ENCODE results near the gene ALG3.
"Not testable (repeated sequence)": the region's sequence is repeated elsewhere in the genome, so short reads cannot be mapped to it uniquely, and the experiment has no call there.

ALG3 gene

DNA sequence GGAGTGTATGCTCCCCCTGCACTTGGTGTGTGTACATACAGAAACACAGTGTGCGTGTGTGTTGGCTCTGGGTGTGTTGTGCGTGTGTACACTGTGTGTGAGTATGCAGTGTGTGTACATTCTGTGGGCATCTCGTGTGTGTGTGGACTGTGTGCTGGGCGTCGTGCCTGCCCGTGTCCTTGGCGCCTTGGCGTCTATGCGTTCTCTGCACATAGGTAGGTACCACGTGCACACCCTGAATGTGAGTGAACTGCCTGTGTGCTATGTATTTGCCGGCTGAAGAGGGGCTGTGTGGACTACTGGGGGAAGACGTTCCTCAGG is 26.6 kb upstream of the ALG3 start:
- TF ChIP-seq, protein P1, sequence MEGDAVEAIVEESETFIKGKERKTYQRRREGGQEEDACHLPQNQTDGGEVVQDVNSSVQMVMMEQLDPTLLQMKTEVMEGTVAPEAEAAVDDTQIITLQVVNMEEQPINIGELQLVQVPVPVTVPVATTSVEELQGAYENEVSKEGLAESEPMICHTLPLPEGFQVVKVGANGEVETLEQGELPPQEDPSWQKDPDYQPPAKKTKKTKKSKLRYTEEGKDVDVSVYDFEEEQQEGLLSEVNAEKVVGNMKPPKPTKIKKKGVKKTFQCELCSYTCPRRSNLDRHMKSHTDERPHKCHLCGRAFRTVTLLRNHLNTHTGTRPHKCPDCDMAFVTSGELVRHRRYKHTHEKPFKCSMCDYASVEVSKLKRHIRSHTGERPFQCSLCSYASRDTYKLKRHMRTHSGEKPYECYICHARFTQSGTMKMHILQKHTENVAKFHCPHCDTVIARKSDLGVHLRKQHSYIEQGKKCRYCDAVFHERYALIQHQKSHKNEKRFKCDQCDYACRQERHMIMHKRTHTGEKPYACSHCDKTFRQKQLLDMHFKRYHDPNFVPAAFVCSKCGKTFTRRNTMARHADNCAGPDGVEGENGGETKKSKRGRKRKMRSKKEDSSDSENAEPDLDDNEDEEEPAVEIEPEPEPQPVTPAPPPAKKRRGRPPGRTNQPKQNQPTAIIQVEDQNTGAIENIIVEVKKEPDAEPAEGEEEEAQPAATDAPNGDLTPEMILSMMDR (IDR thresholded peaks at IDR 0.05; ENCODE audit: low read length, missing control alignments): no peak
- H3K4me3 ChIP-seq (replicated peaks; ENCODE audit: low read depth, low read length): no peak overlapping the region
- DNase-seq (ENCODE audit: low read depth): no peak

DNA sequence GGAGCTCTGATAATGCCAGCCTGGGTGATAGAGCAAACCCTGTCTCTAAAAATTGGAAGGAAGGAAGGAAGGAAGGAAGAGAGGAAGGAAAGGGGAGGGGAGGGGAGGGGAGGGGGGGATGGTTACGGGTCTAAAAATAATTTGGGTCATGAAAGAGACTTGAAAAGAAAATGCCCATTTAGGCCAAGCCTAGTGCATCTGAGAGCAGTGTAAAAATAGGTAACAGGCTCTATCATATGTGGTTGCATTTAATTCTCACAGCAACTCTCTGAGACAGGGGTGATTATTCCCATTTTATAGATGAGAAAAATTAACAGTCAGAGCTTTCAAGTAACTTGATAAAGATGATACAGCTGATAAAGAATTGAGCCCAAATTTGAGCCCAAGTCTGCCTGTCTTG is 23.5 kb upstream of the ALG3 start:
- TF ChIP-seq, protein P1 (IDR thresholded peaks at IDR 0.05; ENCODE audit: low read length, missing control alignments): no peak
- H3K4me3 ChIP-seq (replicated peaks; ENCODE audit: low read depth, low read length): no peak overlapping the region
- DNase-seq (ENCODE audit: low read depth): no peak

DNA sequence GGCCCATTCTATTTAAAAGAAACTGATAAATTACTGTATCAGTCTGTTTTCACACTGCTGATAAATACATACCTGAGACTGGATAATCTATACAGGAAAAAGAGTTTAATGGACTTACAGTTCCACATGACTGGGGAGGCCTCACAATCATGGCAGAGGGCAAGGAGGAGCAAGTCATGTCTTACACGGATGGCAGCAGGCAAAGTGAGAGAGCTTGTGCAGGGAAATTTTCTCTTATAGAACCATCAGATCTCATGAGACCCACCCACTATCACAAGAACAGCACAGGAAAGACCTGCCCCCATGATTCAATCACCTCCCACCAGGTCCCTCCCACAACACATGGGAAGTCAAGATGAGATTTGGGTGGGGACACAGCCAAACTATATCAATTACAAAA is 18.5 kb upstream of the ALG3 start:
- H3K4me3 ChIP-seq (replicated peaks; ENCODE audit: low read depth, low read length); DNase-seq (ENCODE audit: low read depth): not testable (repeated sequence)

DNA sequence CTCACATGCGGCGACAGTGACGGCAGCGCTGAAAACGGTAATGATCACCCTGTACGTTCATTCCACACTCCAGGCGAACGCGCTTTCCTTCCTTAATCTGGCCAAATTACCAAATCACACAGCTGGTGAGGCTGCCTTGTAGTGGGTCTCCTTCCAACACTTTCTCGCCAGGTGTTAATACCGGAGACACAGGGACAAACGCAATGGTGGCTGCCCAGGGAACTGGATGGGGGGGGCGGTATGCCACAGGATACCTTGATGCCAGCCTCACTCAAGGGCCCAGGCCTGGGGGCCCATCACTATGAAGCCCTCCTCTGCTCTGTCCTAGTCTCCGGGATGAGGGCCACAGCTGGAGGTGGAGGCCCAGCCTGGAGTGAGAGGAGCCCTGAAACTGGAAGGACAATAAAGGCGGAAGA is 14.0 kb upstream of the ALG3 start:
- no peak overlapping the region for H3K4me3 ChIP-seq (replicated peaks; ENCODE audit: low read depth, low read length)
- TF ChIP-seq, protein P1 (IDR thresholded peaks at IDR 0.05; ENCODE audit: low read length, missing control alignments): no peak
- DNase-seq (ENCODE audit: low read depth): no peak

DNA sequence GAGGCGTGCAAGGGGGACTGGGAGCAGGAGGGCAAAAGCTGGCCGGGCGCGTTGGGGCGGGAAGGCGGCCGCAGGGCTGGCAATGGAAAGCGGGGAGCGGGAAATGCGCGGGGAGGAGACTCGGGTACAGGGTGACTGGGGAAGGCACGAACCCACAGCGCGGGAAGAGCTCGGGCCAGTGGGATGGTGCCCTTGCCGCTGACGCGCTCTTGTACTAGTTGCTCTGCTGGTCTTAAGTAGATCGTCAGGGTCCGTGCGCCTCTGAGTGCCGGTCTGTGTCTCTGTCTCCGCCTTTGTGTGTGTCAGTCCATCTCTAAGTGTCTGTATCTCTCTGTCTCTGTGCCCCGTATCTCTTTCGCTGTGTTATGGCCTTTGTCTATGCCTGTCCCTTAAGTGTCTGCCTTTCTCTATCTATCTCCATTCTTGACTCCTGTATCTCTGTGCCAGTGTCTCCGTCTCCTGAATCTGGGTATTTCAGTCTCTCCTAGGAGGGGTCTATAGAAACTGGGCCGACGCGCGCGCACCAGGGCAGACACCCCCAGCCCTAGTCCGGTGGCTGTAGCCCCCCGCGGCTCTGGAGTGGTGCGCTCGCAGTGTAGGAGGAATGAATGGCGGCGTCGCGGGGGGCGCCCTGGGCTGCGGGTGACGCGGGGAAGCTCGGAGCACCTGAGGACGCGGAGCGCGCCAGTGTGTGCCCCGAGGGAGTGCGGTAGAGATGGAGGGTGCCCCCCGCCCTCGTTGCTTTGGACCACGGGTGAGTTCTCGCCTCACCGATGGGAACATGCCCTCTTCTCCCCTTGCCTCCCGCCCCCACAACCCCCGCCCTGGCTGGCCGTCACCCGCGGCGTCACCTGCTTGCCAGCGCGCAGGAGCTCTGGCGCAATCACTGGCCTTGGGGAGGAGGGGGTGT is 13.3 kb upstream of the ALG3 start:
- DNase-seq (ENCODE audit: low read depth): peak; percentile 41
- TF ChIP-seq, protein P1 (IDR thresholded peaks at IDR 0.05; ENCODE audit: low read length, missing control alignments): no peak
- H3K4me3 ChIP-seq (replicated peaks; ENCODE audit: low read depth, low read length): peak overlapping the region; percentile 59

DNA sequence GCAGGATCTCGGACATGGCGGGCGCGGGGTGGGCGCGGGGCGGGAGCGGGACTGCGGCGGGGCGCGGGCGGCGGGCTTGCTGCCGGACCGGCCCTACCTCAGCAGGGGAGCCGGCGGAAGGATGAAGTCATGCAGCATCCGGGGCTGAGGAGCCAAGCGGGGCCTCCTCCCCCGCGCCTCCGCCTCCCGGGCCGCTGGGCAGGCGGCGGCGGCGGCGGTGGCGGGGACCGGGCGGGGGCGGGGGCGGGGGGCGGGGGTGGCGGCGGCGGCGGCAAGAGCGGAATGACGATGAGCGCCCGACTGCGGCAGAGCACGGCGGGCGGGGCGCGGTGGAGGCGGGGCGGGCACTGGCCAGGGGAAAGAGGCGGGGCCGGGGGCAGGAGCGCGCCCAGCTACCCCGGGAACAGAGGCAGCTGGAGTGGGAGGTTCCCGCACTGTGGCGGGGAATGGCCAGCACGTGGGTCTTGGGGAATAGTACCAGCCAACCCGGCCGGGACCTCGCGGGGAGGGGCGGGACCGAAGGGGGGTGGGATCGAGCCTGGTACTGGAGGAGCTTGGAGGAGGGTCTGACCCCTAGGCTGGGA is 12.6 kb upstream of the ALG3 start, which contains the start of gene CAMK2N2:
CAMK2N2 (minus strand) TSS at position 284 of the 584 bp plus-strand sequence; CDS start at position 16, 268 bp downstream.
- peak within 1 kb of the TSS; percentile 59 for H3K4me3 ChIP-seq (replicated peaks; ENCODE audit: low read depth, low read length)
- TF ChIP-seq, protein P1 (IDR thresholded peaks at IDR 0.05; ENCODE audit: low read length, missing control alignments): no peak
- DNase-seq (ENCODE audit: low read depth): peak; percentile 69

DNA sequence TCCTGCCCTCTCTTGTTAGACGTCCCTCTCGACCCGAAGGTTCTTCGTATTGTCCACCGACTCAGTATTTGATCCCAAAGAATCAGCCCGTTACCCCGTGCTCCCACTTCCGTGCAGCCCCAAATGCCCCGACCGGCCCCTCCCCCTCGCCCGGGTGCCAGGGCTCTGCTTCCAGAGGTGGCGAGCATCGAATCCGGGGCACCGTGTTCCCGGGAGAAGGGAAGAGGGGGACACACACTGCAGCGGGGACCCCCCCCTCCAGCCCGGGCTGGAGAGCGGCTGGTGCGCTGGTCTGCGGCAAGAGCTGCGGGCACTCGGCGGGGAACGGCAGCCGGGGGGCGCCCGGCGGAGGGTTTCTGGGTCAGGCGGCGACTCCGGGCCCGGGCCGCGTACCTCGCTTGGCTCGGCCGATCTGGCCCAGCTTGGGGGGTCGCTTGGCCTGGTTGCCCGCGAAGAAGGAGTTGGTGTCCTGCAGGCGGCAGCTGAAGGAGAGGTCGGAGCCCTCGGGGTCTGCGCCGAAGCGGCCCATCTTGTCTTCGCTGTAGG is 12.0 kb upstream of the ALG3 start:
- TF ChIP-seq, protein P1 (IDR thresholded peaks at IDR 0.05; ENCODE audit: low read length, missing control alignments): no peak
- DNase-seq (ENCODE audit: low read depth): no peak
- peak overlapping the region; percentile 41 for H3K4me3 ChIP-seq (replicated peaks; ENCODE audit: low read depth, low read length)

All from fibroblast of pulmonary artery (primary cell).